ENCODE measurements around the gene ACADVL. TPM values are rescaled to one million over a fixed set of nuclear protein-coding genes. Genes with fewer than 3 reads are reported as not detected.

The ACADVL gene
- total RNA-seq, 1 donor from 2014 or later, result 86.7 TPM

DNA sequence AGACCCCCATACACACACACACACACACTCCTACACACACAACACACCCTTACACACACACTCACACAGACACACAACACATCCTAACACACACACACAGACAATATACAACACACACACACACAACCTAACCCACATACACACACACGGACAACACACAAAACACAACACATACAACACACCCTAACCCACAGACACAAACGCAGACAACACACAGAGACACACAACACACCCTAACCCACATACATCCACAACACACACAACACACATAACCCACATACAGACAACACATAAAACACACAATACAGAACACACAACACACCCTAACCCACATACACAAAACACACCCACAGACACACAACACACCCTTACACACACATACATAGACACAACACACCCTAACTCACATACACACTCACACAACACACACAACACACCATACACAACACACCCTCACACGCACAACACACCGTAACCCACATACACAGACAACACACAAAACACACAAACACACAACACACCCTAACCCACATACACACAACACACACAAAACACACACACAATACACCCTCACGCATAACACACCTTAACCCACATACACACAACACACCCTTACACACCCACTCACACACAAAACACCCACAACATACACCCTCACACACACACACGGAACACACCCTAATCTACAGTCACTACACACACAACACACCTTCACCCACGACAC, 45.0 kb upstream of the ACADVL start:
- H3K27ac Mint-ChIP-seq, result no peak overlapping the region
- Histone ChIP-seq H3K36me3 (no peaks in the 10 kb centered on the region), H3K9ac (no peak overlapping the region), H3K4me2 (peak overlapping the region; percentile 72), H3K27ac (no peak overlapping the region), H2AFZ (replicated peaks) (no peak overlapping the region), H3K9me3 (ENCODE audit: low read depth) (no peaks in the 10 kb centered on the region), H3K79me2 (ENCODE audit: low read depth) (no peaks in the 10 kb centered on the region), H3K27me3 (peaks cover 57% of the 10 kb centered on the region), H3F3A (ENCODE audit: low read depth) (peaks cover 27% of the 10 kb centered on the region), H4K20me1 (ENCODE audit: low read depth) (no peaks in the 10 kb centered on the region), H3K4me1 (peaks cover 11% of the 10 kb centered on the region), H3K4me3 (peak overlapping the region; percentile 25)
- H3K36me3 Mint-ChIP-seq, result peaks cover 8% of the 10 kb centered on the region
- TF ChIP-seq EZH2 (IDR thresholded peaks at IDR 0.05) (no peak), EZH2phosphoT487 (IDR thresholded peaks at IDR 0.05) (no peak)
- TF ChIP-seq, protein P1, sequence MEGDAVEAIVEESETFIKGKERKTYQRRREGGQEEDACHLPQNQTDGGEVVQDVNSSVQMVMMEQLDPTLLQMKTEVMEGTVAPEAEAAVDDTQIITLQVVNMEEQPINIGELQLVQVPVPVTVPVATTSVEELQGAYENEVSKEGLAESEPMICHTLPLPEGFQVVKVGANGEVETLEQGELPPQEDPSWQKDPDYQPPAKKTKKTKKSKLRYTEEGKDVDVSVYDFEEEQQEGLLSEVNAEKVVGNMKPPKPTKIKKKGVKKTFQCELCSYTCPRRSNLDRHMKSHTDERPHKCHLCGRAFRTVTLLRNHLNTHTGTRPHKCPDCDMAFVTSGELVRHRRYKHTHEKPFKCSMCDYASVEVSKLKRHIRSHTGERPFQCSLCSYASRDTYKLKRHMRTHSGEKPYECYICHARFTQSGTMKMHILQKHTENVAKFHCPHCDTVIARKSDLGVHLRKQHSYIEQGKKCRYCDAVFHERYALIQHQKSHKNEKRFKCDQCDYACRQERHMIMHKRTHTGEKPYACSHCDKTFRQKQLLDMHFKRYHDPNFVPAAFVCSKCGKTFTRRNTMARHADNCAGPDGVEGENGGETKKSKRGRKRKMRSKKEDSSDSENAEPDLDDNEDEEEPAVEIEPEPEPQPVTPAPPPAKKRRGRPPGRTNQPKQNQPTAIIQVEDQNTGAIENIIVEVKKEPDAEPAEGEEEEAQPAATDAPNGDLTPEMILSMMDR (IDR thresholded peaks at IDR 0.05), result no peak
- peaks cover 6% of the 10 kb centered on the region for H3K9me3 Mint-ChIP-seq
- no peak overlapping the region for H3K4me3 Mint-ChIP-seq
- H3K27me3 Mint-ChIP-seq (ENCODE audit: insufficient read depth, low read depth), result peaks cover 2% of the 10 kb centered on the region
- H3K4me1 Mint-ChIP-seq, result peaks cover 22% of the 10 kb centered on the region
- DNase-seq (ENCODE audit: low spot score), result no peak

GRCh38 chr17:7175330-7175733, 44.4 kb upstream of the ACADVL start:
- Histone ChIP-seq H3K36me3 (no peaks in the 10 kb centered on the region), H3K27me3 (peaks cover 57% of the 10 kb centered on the region), H3K4me3 (no peak overlapping the region), H4K20me1 (ENCODE audit: low read depth) (no peaks in the 10 kb centered on the region), H3K4me1 (peaks cover 11% of the 10 kb centered on the region), H3K27ac (no peak overlapping the region), H3F3A (ENCODE audit: low read depth) (peaks cover 27% of the 10 kb centered on the region), H3K4me2 (no peak overlapping the region), H3K9me3 (ENCODE audit: low read depth) (no peaks in the 10 kb centered on the region), H3K79me2 (ENCODE audit: low read depth) (no peaks in the 10 kb centered on the region), H3K9ac (no peak overlapping the region), H2AFZ (replicated peaks) (no peak overlapping the region)
- H3K36me3 Mint-ChIP-seq, result peaks cover 6% of the 10 kb centered on the region
- H3K9me3 Mint-ChIP-seq, result peaks cover 3% of the 10 kb centered on the region
- TF ChIP-seq EZH2 (IDR thresholded peaks at IDR 0.05) (no peak), EZH2phosphoT487 (IDR thresholded peaks at IDR 0.05) (no peak)
- TF ChIP-seq, protein P1 (IDR thresholded peaks at IDR 0.05), result no peak
- H3K27me3 Mint-ChIP-seq (ENCODE audit: insufficient read depth, low read depth), result peaks cover 2% of the 10 kb centered on the region
- H3K4me1 Mint-ChIP-seq, result peaks cover 23% of the 10 kb centered on the region
- H3K27ac Mint-ChIP-seq, result no peak overlapping the region
- no peak for DNase-seq (ENCODE audit: low spot score)
- no peak overlapping the region for H3K4me3 Mint-ChIP-seq

GRCh38 chr17:7176107-7176840, 43.5 kb upstream of the ACADVL start:
- no peaks in the 10 kb centered on the region for H3K9me3 ChIP-seq (ENCODE audit: low read depth)
- Mint-ChIP-seq H3K9me3 (no peaks in the 10 kb centered on the region), H3K27ac (no peak overlapping the region), H3K27me3 (ENCODE audit: insufficient read depth, low read depth) (peaks cover 2% of the 10 kb centered on the region), H3K4me3 (no peak overlapping the region), H3K4me1 (peaks cover 23% of the 10 kb centered on the region), H3K36me3 (peaks cover 3% of the 10 kb centered on the region)
- H3F3A ChIP-seq (ENCODE audit: low read depth), result peaks cover 27% of the 10 kb centered on the region
- no peak overlapping the region for H3K9ac ChIP-seq
- TF ChIP-seq EZH2 (IDR thresholded peaks at IDR 0.05), result peak; percentile 5
- TF ChIP-seq, protein P1 (IDR thresholded peaks at IDR 0.05), result no peak
- H3K36me3 ChIP-seq, result no peaks in the 10 kb centered on the region
- H3K4me1 ChIP-seq, result peaks cover 11% of the 10 kb centered on the region
- no peaks in the 10 kb centered on the region for H3K79me2 ChIP-seq (ENCODE audit: low read depth)
- DNase-seq (ENCODE audit: low spot score), result no peak
- H3K4me2 ChIP-seq, result peak overlapping the region; percentile 96
- peak overlapping the region; percentile 99 for H2AFZ ChIP-seq (replicated peaks)
- peak overlapping the region; percentile 65 for H3K4me3 ChIP-seq
- H4K20me1 ChIP-seq (ENCODE audit: low read depth), result no peaks in the 10 kb centered on the region
- H3K27ac ChIP-seq, result no peak overlapping the region
- H3K27me3 ChIP-seq, result peaks cover 57% of the 10 kb centered on the region
